ENCODE data around the gene CNGB1.
"Not testable (repeated sequence)": the region's sequence is repeated elsewhere in the genome, so short reads cannot be mapped to it uniquely, and the experiment has no call there.

The CNGB1 gene

DNA sequence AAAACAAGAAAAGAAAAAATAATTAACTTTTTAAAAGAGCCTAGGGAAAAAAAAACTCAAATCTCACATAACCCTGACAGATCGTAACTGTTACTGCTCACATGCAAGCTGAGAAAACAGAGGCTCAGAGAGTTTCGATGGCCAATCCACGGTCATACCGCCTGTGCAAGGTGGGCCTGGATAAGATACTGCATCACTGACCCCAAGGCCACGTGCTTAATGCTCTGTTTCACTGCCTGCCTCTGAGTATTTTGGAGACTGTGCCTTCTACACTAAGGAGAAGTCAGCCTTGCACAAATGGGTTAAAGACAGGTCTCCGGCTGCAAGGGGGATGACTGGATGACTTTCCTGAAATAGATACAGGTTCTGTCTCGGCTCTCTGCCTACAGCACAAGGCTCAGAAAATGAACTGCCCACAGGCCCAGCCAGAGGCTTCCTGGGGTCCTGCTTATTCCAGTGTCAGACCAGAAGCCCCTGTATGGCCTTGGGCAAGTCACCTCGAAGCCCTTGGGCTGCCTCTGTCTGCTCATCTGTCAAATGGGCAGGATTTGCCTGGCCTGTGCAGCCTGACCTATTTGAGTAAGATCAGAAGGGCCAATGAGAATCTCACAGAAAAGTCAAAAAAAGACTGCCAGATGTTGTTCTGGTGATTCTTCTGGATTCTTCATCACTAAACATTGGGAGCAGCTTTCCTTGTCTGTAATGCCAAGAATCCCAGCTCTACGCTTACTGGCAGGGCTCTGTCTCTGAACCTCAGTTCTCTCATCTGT lies 25.8 kb downstream of the CNGB1 start:
- WGBS (ENCODE audit: insufficient coverage, insufficient read length) = no CpG with 5 or more reads among the region's 9 CpGs
- H3K36me3 ChIP-seq (ENCODE audit: control insufficient read depth, insufficient read depth, low read length) = no peaks in the 10 kb centered on the region
- DNase-seq (ENCODE audit: low read depth, low spot score) = no peak
- no peaks in the 10 kb centered on the region for H3K4me1 ChIP-seq (ENCODE audit: control insufficient read depth, insufficient read depth, low read length)
- no peaks in the 10 kb centered on the region for H3K27me3 ChIP-seq (ENCODE audit: control insufficient read depth, insufficient read depth, low read length)
- no peaks in the 10 kb centered on the region for H3K9me3 ChIP-seq (ENCODE audit: control insufficient read depth, insufficient read depth, low read length)
- H3K4me3 ChIP-seq (ENCODE audit: low read length) = no peak overlapping the region
- no peak overlapping the region for H3K27ac ChIP-seq (ENCODE audit: low read length)

DNA sequence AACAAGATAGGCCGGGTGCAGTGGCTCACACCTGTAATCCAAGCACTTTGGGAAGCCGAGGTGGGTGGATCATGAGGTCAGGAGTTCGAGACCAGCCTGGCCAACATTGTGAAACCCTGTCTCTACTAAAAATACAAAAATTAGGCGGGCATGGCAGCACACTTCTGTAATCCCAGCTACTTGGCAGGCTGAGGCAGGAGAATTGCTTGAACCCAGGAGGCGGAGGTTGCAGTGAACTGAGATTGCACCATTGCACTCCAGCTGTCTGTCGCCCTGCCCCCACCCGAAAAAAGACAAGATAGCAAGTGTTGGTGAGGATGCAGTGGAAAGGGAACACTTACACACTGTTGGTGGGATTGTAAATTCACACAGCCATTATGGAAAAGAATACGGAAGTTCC lies 27.5 kb downstream of the CNGB1 start:
- H3K9me3 ChIP-seq (ENCODE audit: control insufficient read depth, insufficient read depth, low read length); H3K27ac ChIP-seq (ENCODE audit: low read length); H3K36me3 ChIP-seq (ENCODE audit: control insufficient read depth, insufficient read depth, low read length); H3K27me3 ChIP-seq (ENCODE audit: control insufficient read depth, insufficient read depth, low read length); H3K4me1 ChIP-seq (ENCODE audit: control insufficient read depth, insufficient read depth, low read length); H3K4me3 ChIP-seq (ENCODE audit: low read length); DNase-seq (ENCODE audit: low read depth, low spot score): not testable (repeated sequence)
- no CpG with 5 or more reads among the region's 8 CpGs for WGBS (ENCODE audit: insufficient coverage, insufficient read length)

DNA sequence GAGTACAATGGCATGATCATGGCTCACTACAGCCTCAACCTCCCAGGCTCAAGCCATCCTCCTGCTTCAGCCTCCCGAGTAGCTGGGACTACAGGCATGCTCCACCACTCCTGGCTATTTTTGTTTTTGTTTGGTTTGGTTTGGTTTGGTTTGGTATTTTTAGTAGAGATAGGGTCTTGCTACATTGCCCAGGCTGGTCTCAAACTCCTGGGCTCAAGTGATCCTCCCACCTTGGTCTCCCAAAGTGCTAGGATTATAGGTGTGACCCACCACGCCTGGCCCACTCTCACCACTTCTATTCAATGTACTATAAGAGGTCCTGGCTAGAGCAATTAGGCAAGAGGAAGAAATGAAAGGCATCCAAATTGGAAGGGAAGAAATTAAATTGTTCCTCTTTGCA lies 29.0 kb downstream of the CNGB1 start:
- no CpG with 5 or more reads among the region's 2 CpGs for WGBS (ENCODE audit: insufficient coverage, insufficient read length)
- not testable (repeated sequence) for H3K4me3 ChIP-seq (ENCODE audit: low read length); DNase-seq (ENCODE audit: low read depth, low spot score); H3K9me3 ChIP-seq (ENCODE audit: control insufficient read depth, insufficient read depth, low read length); H3K36me3 ChIP-seq (ENCODE audit: control insufficient read depth, insufficient read depth, low read length); H3K4me1 ChIP-seq (ENCODE audit: control insufficient read depth, insufficient read depth, low read length); H3K27ac ChIP-seq (ENCODE audit: low read length); H3K27me3 ChIP-seq (ENCODE audit: control insufficient read depth, insufficient read depth, low read length)

DNA sequence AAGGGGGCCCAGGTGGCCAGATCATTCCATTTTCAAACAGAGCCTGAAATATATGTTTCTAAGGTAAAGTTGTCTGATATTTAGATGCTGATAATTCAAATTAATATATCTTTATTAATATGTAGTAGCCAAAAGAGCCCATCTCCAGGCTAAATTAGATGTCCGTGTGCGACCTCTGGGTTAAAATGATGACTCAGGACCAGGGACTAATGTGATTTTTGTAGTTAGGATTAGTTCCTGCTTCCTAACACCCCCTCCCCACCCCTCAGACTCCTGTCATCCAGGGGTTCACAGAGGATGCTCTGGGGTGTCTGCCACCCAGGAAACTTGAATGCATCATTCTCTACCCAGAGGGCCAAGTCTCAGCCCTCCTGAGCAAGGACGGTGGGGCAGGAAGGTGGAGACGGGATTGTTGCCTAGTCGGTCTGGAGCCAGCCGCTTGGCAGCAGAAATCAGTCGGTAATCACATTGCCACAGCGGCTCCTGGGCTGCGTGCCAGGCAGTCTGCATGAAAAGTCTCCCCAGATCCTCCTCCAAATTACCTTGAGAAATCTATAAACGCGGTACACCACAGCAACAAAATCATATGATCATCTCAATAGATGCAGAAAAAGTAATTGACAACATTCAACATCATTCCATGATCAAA lies 29.8 kb downstream of the CNGB1 start:
- H3K4me3 ChIP-seq (ENCODE audit: low read length) = no peak overlapping the region
- H3K9me3 ChIP-seq (ENCODE audit: control insufficient read depth, insufficient read depth, low read length) = no peaks in the 10 kb centered on the region
- H3K4me1 ChIP-seq (ENCODE audit: control insufficient read depth, insufficient read depth, low read length) = no peaks in the 10 kb centered on the region
- DNase-seq (ENCODE audit: low read depth, low spot score) = no peak
- H3K27me3 ChIP-seq (ENCODE audit: control insufficient read depth, insufficient read depth, low read length) = no peaks in the 10 kb centered on the region
- WGBS (ENCODE audit: insufficient coverage, insufficient read length) = no CpG with 5 or more reads among the region's 11 CpGs
- H3K36me3 ChIP-seq (ENCODE audit: control insufficient read depth, insufficient read depth, low read length) = no peaks in the 10 kb centered on the region
- no peak overlapping the region for H3K27ac ChIP-seq (ENCODE audit: low read length)

DNA sequence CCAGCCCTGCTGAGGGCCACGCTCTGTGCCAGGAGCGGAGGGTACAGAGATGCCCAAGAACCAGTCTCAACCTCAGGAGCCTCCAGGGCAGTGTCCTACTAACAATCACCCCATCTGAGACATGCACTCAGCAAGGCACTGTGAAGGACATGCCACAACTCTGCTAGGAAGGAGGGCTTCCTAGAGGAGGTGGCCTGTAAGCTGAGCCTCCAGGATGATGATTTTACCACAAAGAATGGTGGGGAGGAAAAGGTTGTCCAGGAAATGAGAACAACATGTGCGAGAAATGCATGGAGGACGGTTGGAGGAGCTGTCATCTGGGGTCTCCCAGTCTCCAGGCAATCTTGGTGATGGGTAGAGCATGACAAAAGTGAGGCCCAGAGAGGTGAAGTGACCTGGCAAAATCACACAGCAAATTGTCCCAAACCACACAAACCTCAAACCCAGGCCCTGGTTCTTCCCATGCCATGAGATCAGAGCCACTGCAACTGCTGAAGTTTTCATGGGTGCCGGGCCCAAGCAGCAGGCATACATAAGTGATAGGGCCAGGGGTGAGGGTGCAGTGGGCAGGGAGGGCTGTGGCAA lies 30.5 kb downstream of the CNGB1 start:
- Histone ChIP-seq H3K4me3 (ENCODE audit: low read length) (no peak overlapping the region), H3K27ac (ENCODE audit: low read length) (no peak overlapping the region), H3K4me1 (ENCODE audit: control insufficient read depth, insufficient read depth, low read length) (no peaks in the 10 kb centered on the region), H3K9me3 (ENCODE audit: control insufficient read depth, insufficient read depth, low read length) (no peaks in the 10 kb centered on the region), H3K27me3 (ENCODE audit: control insufficient read depth, insufficient read depth, low read length) (no peaks in the 10 kb centered on the region), H3K36me3 (ENCODE audit: control insufficient read depth, insufficient read depth, low read length) (no peaks in the 10 kb centered on the region)
- DNase-seq (ENCODE audit: low read depth, low spot score) = no peak
- no CpG with 5 or more reads among the region's 5 CpGs for WGBS (ENCODE audit: insufficient coverage, insufficient read length)

DNA sequence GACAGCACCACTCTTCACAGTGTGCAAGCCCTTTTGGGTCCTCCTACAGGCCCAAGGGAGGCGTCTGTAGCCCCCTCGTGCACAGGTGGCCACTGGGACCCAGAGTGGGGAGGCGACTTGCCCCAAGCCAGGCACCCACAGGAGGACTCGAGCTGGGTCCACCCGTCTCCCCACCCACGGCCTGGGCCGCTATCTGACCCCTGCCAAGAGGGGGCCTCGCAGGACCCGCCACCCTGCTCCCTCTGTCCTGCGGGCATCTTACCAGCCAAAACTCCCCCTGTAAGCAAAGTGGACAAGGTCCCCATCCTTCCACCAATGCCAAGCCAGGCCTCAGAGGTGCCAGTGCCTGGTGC lies 31.1 kb downstream of the CNGB1 start:
- H3K27me3 ChIP-seq (ENCODE audit: control insufficient read depth, insufficient read depth, low read length) = no peaks in the 10 kb centered on the region
- DNase-seq (ENCODE audit: low read depth, low spot score) = no peak
- no peak overlapping the region for H3K27ac ChIP-seq (ENCODE audit: low read length)
- no peaks in the 10 kb centered on the region for H3K9me3 ChIP-seq (ENCODE audit: control insufficient read depth, insufficient read depth, low read length)
- H3K4me3 ChIP-seq (ENCODE audit: low read length) = no peak overlapping the region
- no peaks in the 10 kb centered on the region for H3K36me3 ChIP-seq (ENCODE audit: control insufficient read depth, insufficient read depth, low read length)
- no CpG with 5 or more reads among the region's 10 CpGs for WGBS (ENCODE audit: insufficient coverage, insufficient read length)
- H3K4me1 ChIP-seq (ENCODE audit: control insufficient read depth, insufficient read depth, low read length) = no peaks in the 10 kb centered on the region

DNA sequence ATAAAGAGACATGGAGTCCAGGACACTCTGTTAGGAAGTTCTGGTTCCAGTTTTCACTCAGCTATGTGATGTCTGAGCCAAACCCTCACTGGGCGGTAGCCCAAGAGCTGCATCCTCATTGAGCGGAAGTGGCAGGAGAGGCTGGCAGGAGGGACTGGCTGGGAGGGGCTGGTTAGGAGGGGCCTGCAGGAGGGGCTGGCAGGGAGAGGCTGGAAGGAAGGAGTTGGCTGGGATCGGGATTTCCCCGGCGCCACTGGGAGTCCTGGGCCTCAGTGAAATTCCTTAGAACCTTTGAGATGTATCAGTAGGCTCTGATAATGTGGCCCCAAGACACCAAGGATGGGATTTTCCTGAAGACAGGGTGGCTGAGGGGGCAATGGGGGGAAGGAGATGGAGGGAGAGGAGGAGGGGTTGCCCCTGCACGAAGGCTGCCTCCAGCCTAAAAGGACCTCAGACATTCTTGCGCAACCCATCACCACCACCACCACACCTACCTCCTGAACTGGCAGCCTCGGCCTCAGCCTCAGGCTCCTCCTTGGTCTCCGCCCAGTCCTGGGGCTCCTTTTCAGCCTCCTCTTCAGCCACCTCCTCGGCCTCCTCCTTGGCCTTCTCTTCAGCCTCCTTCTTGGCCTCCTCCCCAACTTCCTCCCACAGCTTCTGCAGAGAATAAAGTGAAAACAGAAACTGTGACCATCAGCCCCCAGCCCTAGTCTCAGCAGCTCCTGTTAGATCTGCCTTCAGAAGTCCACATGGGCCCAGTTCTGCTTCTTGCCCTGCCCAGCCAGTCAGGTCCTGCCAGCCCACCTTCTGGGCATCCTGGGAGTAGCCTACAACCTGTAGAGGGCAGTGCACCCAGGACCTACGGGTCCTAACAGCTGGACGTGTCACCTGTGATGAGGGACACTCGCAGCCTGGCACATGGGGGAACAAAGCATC lies 31.7 kb downstream of the CNGB1 start:
- H3K27me3 ChIP-seq (ENCODE audit: control insufficient read depth, insufficient read depth, low read length) = no peaks in the 10 kb centered on the region
- H3K4me3 ChIP-seq (ENCODE audit: low read length) = no peak overlapping the region
- H3K4me1 ChIP-seq (ENCODE audit: control insufficient read depth, insufficient read depth, low read length) = no peaks in the 10 kb centered on the region

DNA sequence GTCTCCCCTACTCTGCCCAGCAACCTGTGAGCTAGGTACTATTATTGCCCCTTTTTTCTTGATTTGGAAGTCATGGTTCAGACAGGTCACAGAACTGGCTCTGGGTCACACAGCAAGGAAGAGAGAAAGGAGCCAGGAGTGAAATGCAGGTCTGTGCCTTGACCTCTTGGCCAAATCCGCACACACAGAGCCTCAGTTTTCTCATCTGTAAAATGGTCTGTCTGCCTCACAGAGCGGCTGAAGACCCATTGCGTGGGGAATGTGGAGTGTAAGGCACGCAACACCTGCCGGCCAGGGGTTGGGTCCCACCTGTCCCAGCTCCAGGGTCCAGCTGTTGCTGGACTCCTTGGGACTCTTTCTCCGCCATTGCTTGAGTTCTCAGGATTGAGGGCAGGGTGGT lies 32.4 kb downstream of the CNGB1 start:
- no peak overlapping the region for H3K4me3 ChIP-seq (ENCODE audit: low read length)
- no peaks in the 10 kb centered on the region for H3K9me3 ChIP-seq (ENCODE audit: control insufficient read depth, insufficient read depth, low read length)
- no peak overlapping the region for H3K27ac ChIP-seq (ENCODE audit: low read length)
- no peaks in the 10 kb centered on the region for H3K36me3 ChIP-seq (ENCODE audit: control insufficient read depth, insufficient read depth, low read length)
- no peak for DNase-seq (ENCODE audit: low read depth, low spot score)
- no CpG with 5 or more reads among the region's 6 CpGs for WGBS (ENCODE audit: insufficient coverage, insufficient read length)
- H3K27me3 ChIP-seq (ENCODE audit: control insufficient read depth, insufficient read depth, low read length) = no peaks in the 10 kb centered on the region
- no peaks in the 10 kb centered on the region for H3K4me1 ChIP-seq (ENCODE audit: control insufficient read depth, insufficient read depth, low read length)

More for the DNA sequence above, 31.7 kb downstream of the CNGB1 start:
- no peak for DNase-seq (ENCODE audit: low read depth, low spot score)
- Histone ChIP-seq H3K36me3 (ENCODE audit: control insufficient read depth, insufficient read depth, low read length) (no peaks in the 10 kb centered on the region), H3K9me3 (ENCODE audit: control insufficient read depth, insufficient read depth, low read length) (no peaks in the 10 kb centered on the region), H3K27ac (ENCODE audit: low read length) (no peak overlapping the region)
- WGBS (ENCODE audit: insufficient coverage, insufficient read length) = no CpG with 5 or more reads among the region's 13 CpGs

DNA sequence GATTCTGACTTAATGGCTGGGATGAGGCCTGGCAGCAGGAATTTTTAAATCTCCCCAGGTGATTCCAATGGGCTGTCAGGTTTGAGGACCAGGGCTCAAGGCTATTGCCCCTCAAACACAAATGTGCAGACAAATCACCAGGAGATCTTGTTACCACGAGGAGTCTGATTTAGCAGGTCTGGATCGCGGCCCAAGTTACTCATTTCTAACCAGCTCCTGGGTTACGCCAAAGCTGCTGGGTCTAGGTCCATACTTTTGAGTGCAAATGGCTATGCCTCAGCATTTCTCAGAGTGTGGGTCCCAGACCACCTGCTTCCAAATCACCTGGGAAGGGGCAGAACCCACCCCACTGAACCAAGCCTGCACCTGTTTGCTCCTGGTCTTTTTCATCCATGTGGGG lies 33.1 kb downstream of the CNGB1 start:
- Histone ChIP-seq H3K9me3 (ENCODE audit: control insufficient read depth, insufficient read depth, low read length) (no peaks in the 10 kb centered on the region), H3K27ac (ENCODE audit: low read length) (no peak overlapping the region), H3K27me3 (ENCODE audit: control insufficient read depth, insufficient read depth, low read length) (no peaks in the 10 kb centered on the region), H3K4me3 (ENCODE audit: low read length) (no peak overlapping the region), H3K4me1 (ENCODE audit: control insufficient read depth, insufficient read depth, low read length) (no peaks in the 10 kb centered on the region), H3K36me3 (ENCODE audit: control insufficient read depth, insufficient read depth, low read length) (no peaks in the 10 kb centered on the region)
- WGBS (ENCODE audit: insufficient coverage, insufficient read length) = no CpG with 5 or more reads among the region's 4 CpGs
- DNase-seq (ENCODE audit: low read depth, low spot score) = no peak

DNA sequence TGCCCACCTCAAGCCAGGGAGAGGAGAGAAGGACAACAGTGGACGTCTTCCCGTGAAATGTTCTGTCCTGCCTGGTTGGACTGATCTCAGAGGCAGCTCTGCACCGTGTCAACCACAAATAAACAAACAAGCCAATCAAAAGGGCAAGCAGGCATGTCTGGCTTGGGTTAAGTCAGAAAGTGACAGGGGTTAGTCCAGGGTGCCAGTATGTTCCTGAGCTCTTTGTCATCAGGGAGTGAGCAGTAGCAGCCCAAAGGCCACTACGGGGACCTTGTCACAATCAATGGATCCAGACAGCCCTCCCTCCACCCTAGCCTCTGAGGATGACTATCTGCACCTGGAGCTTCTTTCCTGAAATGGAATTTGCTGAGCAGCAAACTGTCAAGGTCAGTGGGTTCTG lies 35.0 kb downstream of the CNGB1 start:
- Histone ChIP-seq H3K4me1 (ENCODE audit: control insufficient read depth, insufficient read depth, low read length) (no peaks in the 10 kb centered on the region), H3K4me3 (ENCODE audit: low read length) (no peak overlapping the region), H3K27me3 (ENCODE audit: control insufficient read depth, insufficient read depth, low read length) (no peaks in the 10 kb centered on the region), H3K9me3 (ENCODE audit: control insufficient read depth, insufficient read depth, low read length) (no peaks in the 10 kb centered on the region), H3K36me3 (ENCODE audit: control insufficient read depth, insufficient read depth, low read length) (no peaks in the 10 kb centered on the region), H3K27ac (ENCODE audit: low read length) (no peak overlapping the region)
- no peak for DNase-seq (ENCODE audit: low read depth, low spot score)
- WGBS (ENCODE audit: insufficient coverage, insufficient read length) = no CpG with 5 or more reads among the region's 4 CpGs

All from iPS DF 6.9 (cell line).